Neuron (in vitro differentiated cells): ENCODE results near the gene PTPRN2.

ENCODE experiments used
- H2AFZ ChIP-seq: one replicate; pipeline ENCODE4 v1.6.1; 2013; ENCODE audit warnings: low read depth, mild to moderate bottlenecking, inconsistent platforms, low read length, moderate library complexity
- H3K27me3 ChIP-seq: one replicate; pipeline ENCODE4 v1.6.1; 2013; ENCODE audit warnings: low read length; ENCODE audit not compliant: insufficient read depth
- H3K36me3 ChIP-seq: one replicate; pipeline ENCODE4 v1.6.1; 2013; ENCODE audit warnings: low read length; ENCODE audit not compliant: insufficient read depth
- H3K4me1 ChIP-seq: one replicate; pipeline ENCODE4 v1.6.1; 2013; ENCODE audit warnings: low read length; ENCODE audit not compliant: insufficient read depth
- H3K4me3 ChIP-seq: 2 replicates; pipeline ENCODE4 v1.5.1; 2013; ENCODE audit warnings: mild to moderate bottlenecking, low read length, moderate library complexity
- H3K9me3 ChIP-seq: one replicate; pipeline ENCODE4 v1.6.1; 2013; ENCODE audit warnings: low read length

Gene PTPRN2

GRCh38 chr7:158327012-158327411 is 260.6 kb downstream of the PTPRN2 start:
- Histone ChIP-seq H2AFZ (no peak overlapping the region), H3K4me1 (peaks cover 20% of the 10 kb centered on the region), H3K9me3 (no peaks in the 10 kb centered on the region), H3K4me3 (no peak overlapping the region), H3K36me3 (no peaks in the 10 kb centered on the region), H3K27me3 (no peaks in the 10 kb centered on the region)

GRCh38 chr7:158325530-158326381 is 261.9 kb downstream of the PTPRN2 start:
- Histone ChIP-seq H3K4me1 (peaks cover 20% of the 10 kb centered on the region), H2AFZ (no peak overlapping the region), H3K4me3 (peak overlapping the region; percentile 2), H3K9me3 (no peaks in the 10 kb centered on the region), H3K27me3 (no peaks in the 10 kb centered on the region), H3K36me3 (no peaks in the 10 kb centered on the region)

DNA sequence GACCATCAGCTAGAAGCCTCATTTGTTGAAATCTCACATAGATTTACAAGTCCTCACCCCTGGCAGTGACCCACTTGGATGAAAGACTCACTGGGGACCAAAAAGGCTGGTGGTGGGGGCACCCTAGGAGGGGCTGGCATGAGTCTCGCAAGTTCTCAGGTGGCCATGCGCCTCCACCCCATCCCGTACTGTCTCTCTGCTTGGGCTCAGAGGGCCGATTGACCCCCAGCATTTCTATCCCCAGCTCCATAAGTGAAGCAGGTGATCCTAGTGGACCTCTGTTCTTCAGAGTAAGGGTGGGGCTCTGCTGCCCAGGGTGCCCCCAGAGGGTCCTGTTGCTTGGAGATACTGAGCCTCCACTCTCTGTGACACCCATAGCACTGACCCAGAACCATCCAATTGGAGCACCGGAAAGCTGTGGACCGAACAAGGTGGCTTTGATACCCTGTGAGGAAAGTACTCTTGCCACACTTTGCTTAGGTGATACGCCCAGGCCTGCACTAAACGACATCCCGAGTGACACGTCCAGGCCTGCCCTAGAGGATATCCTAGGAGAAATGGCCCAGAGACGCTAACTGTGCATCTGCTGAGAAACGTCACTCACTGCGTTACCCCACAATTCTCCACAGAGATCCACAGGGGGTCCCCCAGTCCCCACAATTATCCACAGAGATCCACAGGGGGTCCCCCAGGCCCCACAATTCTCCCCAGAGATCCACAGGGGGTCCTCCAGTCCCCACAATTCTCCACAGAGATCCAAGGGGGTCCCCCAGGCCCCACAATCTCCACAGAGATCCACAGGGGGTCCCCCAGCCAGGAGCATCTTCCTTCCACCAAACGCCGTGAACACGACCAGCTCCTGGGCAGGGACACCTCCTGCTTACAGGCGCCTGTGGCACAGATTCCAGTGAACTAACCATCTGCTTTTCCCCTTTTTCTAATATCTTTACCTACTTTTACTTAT is 262.9 kb downstream of the PTPRN2 start:
- Histone ChIP-seq H3K4me3 (no peak overlapping the region), H3K4me1 (peaks cover 20% of the 10 kb centered on the region), H3K27me3 (no peaks in the 10 kb centered on the region), H2AFZ (no peak overlapping the region), H3K36me3 (no peaks in the 10 kb centered on the region), H3K9me3 (no peaks in the 10 kb centered on the region)

GRCh38 chr7:158323741-158324396 is 263.8 kb downstream of the PTPRN2 start:
- no peak overlapping the region for H2AFZ ChIP-seq
- peaks cover 20% of the 10 kb centered on the region for H3K4me1 ChIP-seq
- H3K9me3 ChIP-seq: no peaks in the 10 kb centered on the region
- no peaks in the 10 kb centered on the region for H3K36me3 ChIP-seq
- no peak overlapping the region for H3K4me3 ChIP-seq
- no peaks in the 10 kb centered on the region for H3K27me3 ChIP-seq

DNA sequence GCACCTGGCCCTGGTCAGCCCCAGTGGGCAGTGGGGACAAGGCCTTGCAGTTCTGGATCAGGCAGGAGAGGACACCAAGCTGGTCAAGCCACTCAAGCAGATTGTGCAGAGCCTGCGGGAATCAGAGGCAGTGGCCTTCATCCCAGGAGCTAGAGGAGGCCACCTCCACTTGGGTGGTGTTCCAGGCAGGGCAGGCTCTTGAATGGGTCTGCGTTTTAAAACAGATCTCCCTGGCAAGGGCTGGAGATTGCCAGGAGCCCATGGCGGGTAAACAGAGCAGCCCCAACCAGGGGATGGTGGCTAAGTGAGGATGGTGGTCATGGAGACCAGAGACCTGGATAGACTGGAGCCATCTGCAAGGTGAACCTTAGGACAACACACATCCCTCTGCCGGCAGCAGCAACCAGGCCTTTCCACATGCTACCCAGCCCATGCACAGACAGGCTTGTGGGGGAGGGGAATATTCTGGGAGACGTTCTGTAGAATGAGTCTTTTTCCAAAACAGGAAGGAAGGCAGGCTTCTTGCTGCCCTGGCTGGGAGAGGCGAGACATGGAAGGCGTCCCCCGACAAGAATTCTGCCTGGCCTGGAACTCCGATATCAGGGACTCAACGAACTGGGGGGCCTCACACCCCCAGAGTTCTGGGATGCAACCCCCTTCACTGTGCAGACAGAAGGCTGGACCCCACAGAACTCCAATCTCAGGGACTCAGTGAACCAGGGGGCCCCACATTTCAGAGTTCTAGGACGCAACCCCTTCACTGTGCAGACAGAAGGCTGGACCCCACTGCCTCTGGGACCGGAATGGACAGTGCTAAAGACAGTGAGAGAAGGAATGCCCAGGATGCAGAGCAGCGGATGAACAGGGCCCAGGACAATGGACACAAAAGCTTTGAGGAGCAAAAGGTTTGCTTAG is 264.8 kb downstream of the PTPRN2 start:
- Histone ChIP-seq H3K4me1 (peaks cover 16% of the 10 kb centered on the region), H3K9me3 (no peaks in the 10 kb centered on the region), H2AFZ (no peak overlapping the region), H3K36me3 (no peaks in the 10 kb centered on the region), H3K4me3 (no peak overlapping the region), H3K27me3 (no peaks in the 10 kb centered on the region)

- no peaks in the 10 kb centered on the region for H3K36me3 ChIP-seq
- no peaks in the 10 kb centered on the region for H3K9me3 ChIP-seq
- H2AFZ ChIP-seq: no peak overlapping the region
- H3K27me3 ChIP-seq: no peaks in the 10 kb centered on the region
- H3K4me3 ChIP-seq: no peak overlapping the region
- H3K4me1 ChIP-seq: peaks cover 12% of the 10 kb centered on the region
Measured at GRCh38 chr7:158321936-158322615, 265.5 kb downstream of the PTPRN2 start.

DNA sequence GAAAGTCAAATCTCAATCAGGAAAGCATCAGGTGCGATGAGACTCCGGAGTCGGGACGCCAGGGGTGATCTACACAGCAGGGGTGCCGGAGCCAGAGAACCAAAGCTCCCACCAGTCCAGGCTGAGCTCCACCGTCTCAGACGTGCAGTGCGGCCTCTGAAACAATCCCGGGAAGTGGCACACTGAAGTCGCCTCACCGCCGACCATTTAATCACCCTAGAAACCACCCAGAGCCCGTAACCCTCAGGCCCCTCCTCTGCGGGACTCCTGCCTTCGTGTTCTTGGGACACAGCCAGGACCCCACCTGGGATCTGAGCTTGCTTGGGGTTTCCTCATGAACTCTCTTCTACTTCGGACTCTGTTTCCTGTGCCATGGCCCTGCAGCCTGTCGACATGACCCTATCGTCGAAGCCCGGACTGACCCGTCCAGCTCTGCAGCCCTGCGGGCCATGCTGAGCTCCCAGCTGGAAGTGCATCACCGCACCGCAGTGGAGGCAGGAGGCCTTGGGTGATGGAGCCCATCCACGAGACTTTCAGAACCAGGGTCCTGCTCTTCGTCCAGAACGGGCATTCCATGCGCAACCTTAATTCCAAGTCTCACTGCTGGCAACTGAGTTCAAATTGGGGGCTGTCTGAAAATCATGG is 266.4 kb downstream of the PTPRN2 start:
- no peaks in the 10 kb centered on the region for H3K36me3 ChIP-seq
- H3K9me3 ChIP-seq: peaks cover 2% of the 10 kb centered on the region
- no peaks in the 10 kb centered on the region for H3K27me3 ChIP-seq
- H3K4me3 ChIP-seq: no peak overlapping the region
- H2AFZ ChIP-seq: no peak overlapping the region
- H3K4me1 ChIP-seq: peaks cover 10% of the 10 kb centered on the region

- Histone ChIP-seq H3K27me3 (no peaks in the 10 kb centered on the region), H3K36me3 (no peaks in the 10 kb centered on the region), H2AFZ (no peak overlapping the region), H3K4me1 (peaks cover 3% of the 10 kb centered on the region), H3K9me3 (peaks cover 5% of the 10 kb centered on the region), H3K4me3 (no peak overlapping the region)
Measured at GRCh38 chr7:158320328-158320727, 267.3 kb downstream of the PTPRN2 start.

GRCh38 chr7:158318511-158318913 is 269.1 kb downstream of the PTPRN2 start:
- Histone ChIP-seq H3K36me3 (no peaks in the 10 kb centered on the region), H3K4me1 (peaks cover 3% of the 10 kb centered on the region), H3K4me3 (no peak overlapping the region), H3K27me3 (no peaks in the 10 kb centered on the region), H3K9me3 (peaks cover 7% of the 10 kb centered on the region), H2AFZ (no peak overlapping the region)

- Histone ChIP-seq H3K4me3 (no peak overlapping the region), H3K36me3 (no peaks in the 10 kb centered on the region), H3K9me3 (peaks cover 10% of the 10 kb centered on the region), H3K4me1 (peaks cover 3% of the 10 kb centered on the region), H3K27me3 (no peaks in the 10 kb centered on the region), H2AFZ (no peak overlapping the region)
Measured at GRCh38 chr7:158317238-158318205, 270.1 kb downstream of the PTPRN2 start.
